Brain microvascular endothelial cell (primary cell): Measurements from ENCODE around the gene C2orf68.
A peak's percentile ranks its signal among the peaks of the same experiment; 100 is the strongest.
"Not testable (repeated sequence)": the region's sequence is repeated elsewhere in the genome, so short reads cannot be mapped to it uniquely, and the experiment has no call there.

Experiments used
- DNase-seq: peaks from one replicate; pipeline ENCODE4 v3.0.0-alpha.2; 2020
- H3K27ac ChIP-seq: fragments of 250-450 bp; sonication (Bioruptor Pico); 2 replicates; pipeline ENCODE4 v1.5.1; 2020; ENCODE audit warnings: mild to moderate bottlenecking, moderate library complexity
- H3K27me3 ChIP-seq: fragments of 250-450 bp; sonication (Bioruptor Pico); replicated peaks from 2 replicates; pipeline ENCODE4 v1.5.1; 2020; ENCODE audit warnings: mild to moderate bottlenecking
- H3K36me3 ChIP-seq: fragments of 250-450 bp; sonication (Bioruptor Pico); replicated peaks from 2 replicates; pipeline ENCODE4 v1.5.1; 2020; ENCODE audit warnings: mild to moderate bottlenecking
- H3K4me3 ChIP-seq: 2 replicates; pipeline ENCODE4 v1.5.1; 2011; ENCODE audit warnings: low read depth, mild to moderate bottlenecking, control low read depth, low read length, moderate library complexity
- in situ Hi-C: cut with HindIII; loops from 2 replicates; pipeline ENCODE4 v1.10.0; 2017; ENCODE audit warnings: low sequenced_read_pairs, low pct_ligation_motif_present
- TF ChIP-seq, protein P1 (sequence below): IDR thresholded peaks from 2 replicates; pipeline ENCODE4 v1.5.1; 2011; ENCODE audit warnings: low read depth, mild to moderate bottlenecking, moderate library complexity, low read length, control low read depth, inconsistent platforms; ENCODE audit errors: missing control alignments

C2orf68 gene

DNA sequence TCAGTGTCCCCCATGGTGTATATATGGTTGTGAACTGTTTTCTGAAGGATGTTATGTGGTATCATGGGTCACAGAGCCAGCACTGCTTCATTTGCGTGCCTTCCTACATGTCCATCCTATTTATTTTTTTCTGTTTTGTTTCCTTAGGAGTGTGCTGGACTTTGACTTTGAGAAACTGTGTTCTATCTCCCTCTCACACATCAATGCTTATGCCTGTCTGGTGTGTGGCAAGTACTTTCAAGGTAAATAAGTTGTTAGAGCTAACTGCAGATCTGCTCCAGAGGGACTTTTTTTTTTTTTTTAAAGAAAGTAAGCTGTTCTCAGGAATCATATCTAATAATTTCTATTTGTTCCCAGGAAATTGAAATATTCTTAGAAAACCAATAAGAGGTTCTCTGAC lies 9.5 kb upstream of the C2orf68 start:
- Histone ChIP-seq H3K36me3 (peaks cover 43% of the 10 kb centered on the region), H3K4me3 (no peak overlapping the region), H3K27ac (no peak overlapping the region), H3K27me3 (no peaks in the 10 kb centered on the region)
- in situ Hi-C loops, result no loop called here
- TF ChIP-seq, protein P1, sequence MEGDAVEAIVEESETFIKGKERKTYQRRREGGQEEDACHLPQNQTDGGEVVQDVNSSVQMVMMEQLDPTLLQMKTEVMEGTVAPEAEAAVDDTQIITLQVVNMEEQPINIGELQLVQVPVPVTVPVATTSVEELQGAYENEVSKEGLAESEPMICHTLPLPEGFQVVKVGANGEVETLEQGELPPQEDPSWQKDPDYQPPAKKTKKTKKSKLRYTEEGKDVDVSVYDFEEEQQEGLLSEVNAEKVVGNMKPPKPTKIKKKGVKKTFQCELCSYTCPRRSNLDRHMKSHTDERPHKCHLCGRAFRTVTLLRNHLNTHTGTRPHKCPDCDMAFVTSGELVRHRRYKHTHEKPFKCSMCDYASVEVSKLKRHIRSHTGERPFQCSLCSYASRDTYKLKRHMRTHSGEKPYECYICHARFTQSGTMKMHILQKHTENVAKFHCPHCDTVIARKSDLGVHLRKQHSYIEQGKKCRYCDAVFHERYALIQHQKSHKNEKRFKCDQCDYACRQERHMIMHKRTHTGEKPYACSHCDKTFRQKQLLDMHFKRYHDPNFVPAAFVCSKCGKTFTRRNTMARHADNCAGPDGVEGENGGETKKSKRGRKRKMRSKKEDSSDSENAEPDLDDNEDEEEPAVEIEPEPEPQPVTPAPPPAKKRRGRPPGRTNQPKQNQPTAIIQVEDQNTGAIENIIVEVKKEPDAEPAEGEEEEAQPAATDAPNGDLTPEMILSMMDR, result no peak
- DNase-seq, result no peak

DNA sequence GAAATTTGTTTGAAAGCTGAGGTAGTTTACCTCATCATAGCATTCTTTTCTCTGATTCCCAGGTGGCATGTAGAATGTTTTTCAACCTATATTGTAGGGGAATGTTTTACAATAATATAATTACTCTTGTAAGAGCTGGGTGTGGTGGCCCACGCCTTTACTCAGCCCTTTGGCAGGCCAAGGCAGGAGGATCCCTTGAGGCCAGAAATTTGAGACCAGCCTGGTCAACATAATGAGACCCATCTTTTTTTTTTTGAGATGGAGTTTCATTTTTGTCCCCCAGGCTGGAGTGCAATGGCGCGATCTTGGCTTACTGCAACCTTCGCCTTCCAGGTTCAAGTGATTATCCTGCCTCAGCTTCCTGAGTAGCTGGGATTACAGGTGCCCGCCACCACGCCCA lies 7.8 kb upstream of the C2orf68 start:
- DNase-seq, result no peak
- in situ Hi-C loops, result no loop called here
- Histone ChIP-seq H3K27me3 (no peaks in the 10 kb centered on the region), H3K4me3 (no peak overlapping the region), H3K27ac (no peak overlapping the region), H3K36me3 (peaks cover 25% of the 10 kb centered on the region)
- TF ChIP-seq, protein P1, result no peak

DNA sequence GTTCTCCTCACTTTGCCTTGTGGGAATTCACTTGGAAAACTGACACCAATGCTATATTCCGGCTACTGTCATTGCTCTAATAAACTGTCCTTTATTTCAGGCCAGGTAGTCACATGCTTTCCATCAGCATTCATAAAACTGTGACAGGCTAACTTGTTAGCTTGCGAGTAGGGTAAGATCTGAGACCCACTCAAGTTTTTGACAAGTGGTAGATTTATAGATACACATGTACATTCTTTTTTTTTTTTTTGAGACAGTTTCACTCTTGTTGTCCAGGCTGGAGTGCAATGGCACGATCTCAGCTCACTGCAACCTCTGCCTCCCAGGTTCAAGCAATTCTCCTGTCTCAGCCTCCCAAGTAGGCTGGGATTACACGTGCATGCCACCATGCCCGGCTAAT lies 5.9 kb upstream of the C2orf68 start:
- H3K36me3 ChIP-seq, H3K4me3 ChIP-seq, in situ Hi-C loops: not testable (repeated sequence)

DNA sequence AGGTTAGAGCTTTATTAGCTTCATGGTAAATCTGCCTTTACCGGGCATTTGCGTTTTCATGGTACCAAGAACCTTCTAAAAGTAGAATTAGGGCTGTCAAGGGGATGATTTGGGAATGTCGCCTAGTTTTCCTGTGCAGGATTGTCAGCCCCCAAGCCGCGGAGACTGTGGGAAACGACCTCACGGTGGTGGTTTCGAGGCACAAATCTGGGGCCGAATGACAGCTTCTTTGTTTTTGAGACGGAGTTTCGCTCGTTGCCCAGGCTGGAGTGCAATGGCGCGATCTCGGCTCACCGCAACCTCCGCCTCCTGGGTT lies 3.5 kb upstream of the C2orf68 start:
- H3K36me3 ChIP-seq, result no peaks in the 10 kb centered on the region
- no peaks in the 10 kb centered on the region for H3K27me3 ChIP-seq
- H3K4me3 ChIP-seq, result no peak overlapping the region
- TF ChIP-seq, protein P1, result no peak
- no peak overlapping the region for H3K27ac ChIP-seq
- in situ Hi-C loops, result no loop called here
- no peak for DNase-seq

More for the DNA sequence above, 5.9 kb upstream of the C2orf68 start:
- not testable (repeated sequence) for DNase-seq, H3K27me3 ChIP-seq, H3K27ac ChIP-seq

DNA sequence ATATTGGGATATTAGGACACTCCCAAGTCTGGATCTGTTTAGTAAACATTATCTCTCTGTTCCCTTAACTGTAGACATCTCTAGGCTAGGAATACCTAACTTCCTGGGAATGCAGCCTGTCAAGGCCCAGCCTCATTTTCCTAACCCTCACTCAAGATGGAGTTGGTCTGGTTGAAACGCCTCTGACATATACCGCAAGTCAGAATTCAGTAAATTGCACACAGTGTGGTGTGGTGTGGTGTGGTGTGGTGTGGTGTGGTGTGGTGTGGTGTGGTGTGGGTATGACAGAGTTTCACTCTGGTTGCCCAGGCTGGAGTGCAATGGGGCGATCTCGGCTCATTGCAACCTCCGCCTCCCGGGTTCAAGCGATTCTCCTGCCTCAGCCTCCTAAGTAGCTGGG lies 2.9 kb upstream of the C2orf68 start:
- H3K27ac ChIP-seq, result not testable (repeated sequence)

DNA sequence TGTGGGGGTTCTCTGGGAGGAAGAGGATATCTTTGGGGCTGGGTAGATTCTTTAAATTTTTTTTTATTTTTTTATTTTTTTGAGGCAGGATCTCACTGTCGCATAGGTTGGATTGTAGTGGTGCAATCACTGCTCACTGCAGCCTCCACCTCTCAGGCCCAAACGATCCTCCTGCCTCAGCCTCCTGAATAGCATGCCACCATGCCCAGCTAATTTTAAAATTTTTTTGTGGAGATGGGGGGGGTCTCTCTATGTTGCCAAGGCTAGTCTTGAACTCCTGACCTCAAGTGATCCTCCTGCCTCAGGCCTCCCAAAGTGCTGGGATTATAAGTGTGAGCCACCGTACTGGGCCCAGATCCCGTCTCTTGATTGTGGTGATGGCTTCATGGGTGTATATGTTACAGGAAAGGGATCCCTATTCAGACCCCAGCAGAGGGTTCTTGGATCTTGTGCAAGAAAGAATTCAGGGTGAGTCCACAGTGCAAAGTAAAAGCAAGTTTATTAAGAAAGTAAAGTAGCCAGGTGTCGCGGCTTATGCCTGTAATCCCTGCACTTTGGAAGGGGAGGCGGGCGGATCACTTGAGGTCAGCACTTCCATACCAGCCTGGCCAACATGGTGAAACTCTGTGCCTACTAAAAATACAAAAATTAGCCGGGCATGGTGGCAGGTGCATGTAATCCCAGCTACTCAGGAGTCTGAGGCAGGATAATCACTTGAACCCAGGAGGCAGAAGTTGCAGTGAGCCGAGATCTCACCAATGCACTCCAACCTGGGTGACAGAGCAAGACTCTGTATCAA lies 2.0 kb upstream of the C2orf68 start:
- in situ Hi-C loops, result no loop called here
- TF ChIP-seq, protein P1, result no peak
- H3K27me3 ChIP-seq, result no peaks in the 10 kb centered on the region
- H3K27ac ChIP-seq, result no peak overlapping the region
- peaks cover 3% of the 10 kb centered on the region for H3K36me3 ChIP-seq
- no peak for DNase-seq
- H3K4me3 ChIP-seq, result no peak overlapping the region

More for the DNA sequence above, 2.9 kb upstream of the C2orf68 start:
- H3K36me3 ChIP-seq, H3K4me3 ChIP-seq, H3K27me3 ChIP-seq, in situ Hi-C loops, DNase-seq: not testable (repeated sequence)

DNA sequence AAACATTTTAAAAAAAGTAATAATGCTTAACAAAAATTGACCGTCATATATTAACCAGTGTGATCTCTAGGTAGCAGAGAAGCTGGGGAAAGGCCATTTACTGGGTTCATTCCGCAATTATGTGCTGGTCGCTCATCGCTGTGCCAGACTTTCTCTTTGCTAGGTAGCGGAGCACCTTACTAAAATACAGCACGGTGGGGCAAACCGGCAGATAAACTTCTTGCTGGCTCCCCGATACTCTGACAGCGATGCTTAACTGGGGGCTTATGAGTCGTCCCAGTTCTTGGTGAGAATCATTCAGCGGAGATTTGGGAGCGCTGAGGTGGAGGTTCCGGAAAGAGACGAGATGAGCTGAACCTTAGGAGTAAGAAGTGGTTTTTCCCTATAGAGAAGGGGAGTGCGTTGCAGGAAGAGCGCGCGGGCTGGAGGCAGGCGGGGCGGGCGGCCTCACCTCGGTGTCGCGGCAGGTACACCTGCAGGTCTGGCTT lies 605 bp downstream of the C2orf68 start:
- H3K27me3 ChIP-seq, result no peaks in the 10 kb centered on the region
- H3K36me3 ChIP-seq, result peaks cover 9% of the 10 kb centered on the region
- TF ChIP-seq, protein P1, result no peak
- H3K27ac ChIP-seq, result peak overlapping the region; percentile 56
- no peak for DNase-seq
- H3K4me3 ChIP-seq, result peak overlapping the region; percentile 74
- in situ Hi-C loops, result no loop called here
